ENCODE measurements around the gene C22orf23. TPM values are rescaled to one million over a fixed set of nuclear protein-coding genes. Genes with fewer than 3 reads are reported as not detected.

The C22orf23 gene
- total and polyA plus RNA-seq, 9 of the 15 experiments (the other 6 are each of a cell fraction or from before 2014, with no cell fraction given): 0.25 to 1.0 (median 0.53) TPM

DNA sequence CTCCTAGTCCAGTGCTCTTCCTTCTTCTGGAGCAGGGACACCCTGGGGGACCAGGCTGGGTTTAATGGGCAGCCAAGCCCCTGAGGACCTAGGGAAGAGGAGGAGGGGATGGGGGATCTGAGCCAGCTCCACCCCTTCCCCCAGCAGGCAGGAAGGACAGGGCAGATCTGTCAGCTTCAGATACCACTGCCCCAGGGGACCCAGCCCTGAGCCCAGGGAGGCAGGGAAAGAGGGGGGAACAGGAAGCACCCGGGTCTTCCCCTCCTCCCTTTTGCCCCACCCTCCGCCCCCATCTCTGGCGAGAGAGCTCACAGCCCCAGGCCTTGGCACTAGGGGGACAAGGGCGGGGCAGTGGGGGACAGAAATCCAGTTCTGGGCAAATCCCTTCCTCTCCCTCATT lies 42.7 kb upstream of the C22orf23 start (continued):
- TF ChIP-seq ZNF511 (CRISPR knock-in tag; IDR thresholded peaks at IDR 0.05) (no peak), PRMT5 (CRISPR knock-in tag; IDR thresholded peaks at IDR 0.05) (no peak), ZBTB17 (CRISPR knock-in tag; IDR thresholded peaks at IDR 0.05) (no peak), RBM14 (IDR thresholded peaks at IDR 0.05; ENCODE audit: borderline replicate concordance, insufficient read depth, low read depth, low read length) (no peak), ZNF217 (CRISPR knock-in tag; IDR thresholded peaks at IDR 0.05) (no peak), TAF7 (tag; IDR thresholded peaks at IDR 0.05) (no peak), POLR3G (IDR thresholded peaks at IDR 0.05; ENCODE audit: extremely low read depth, insufficient read length, insufficient replicate concordance) (no peak), HDAC1 (IDR thresholded peaks at IDR 0.05) (no peak)
- TF ChIP-seq, protein P1, sequence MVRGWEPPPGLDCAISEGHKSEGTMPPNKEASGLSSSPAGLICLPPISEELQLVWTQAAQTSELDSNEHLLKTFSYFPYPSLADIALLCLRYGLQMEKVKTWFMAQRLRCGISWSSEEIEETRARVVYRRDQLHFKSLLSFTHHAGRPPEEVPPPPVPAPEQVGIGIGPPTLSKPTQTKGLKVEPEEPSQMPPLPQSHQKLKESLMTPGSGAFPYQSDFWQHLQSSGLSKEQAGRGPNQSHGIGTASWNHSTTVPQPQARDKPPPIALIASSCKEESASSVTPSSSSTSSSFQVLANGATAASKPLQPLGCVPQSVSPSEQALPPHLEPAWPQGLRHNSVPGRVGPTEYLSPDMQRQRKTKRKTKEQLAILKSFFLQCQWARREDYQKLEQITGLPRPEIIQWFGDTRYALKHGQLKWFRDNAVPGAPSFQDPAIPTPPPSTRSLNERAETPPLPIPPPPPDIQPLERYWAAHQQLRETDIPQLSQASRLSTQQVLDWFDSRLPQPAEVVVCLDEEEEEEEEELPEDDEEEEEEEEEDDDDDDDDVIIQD (CRISPR knock-in tag; IDR thresholded peaks at IDR 0.05): no peak

DNA sequence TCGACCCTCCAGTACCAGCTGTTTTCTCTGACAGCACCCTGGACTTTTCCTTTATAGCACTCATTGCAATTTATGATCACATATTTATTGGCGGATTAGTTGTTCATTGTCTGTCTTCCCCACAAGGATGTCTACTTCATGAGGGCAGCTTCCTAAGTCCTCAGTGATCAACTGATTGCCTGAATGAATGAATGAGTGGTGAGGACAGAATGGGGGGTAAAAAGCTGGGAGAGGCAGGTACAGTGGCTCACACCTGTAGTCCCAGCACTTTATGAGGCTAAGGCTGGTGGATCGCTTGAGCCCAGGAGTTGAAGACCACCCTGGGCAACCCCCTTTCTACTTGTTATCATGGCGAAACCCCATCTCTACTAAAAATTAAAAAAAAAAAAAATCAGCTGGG lies 42.1 kb upstream of the C22orf23 start:
- Histone ChIP-seq H3K4me2 (ENCODE audit: insufficient read depth, low read length) (no peak overlapping the region), H4K20me1 (replicated peaks; ENCODE audit: control insufficient read depth, insufficient read depth, low read length) (no peaks in the 10 kb centered on the region), H3K9me3 (replicated peaks; ENCODE audit: control insufficient read depth, insufficient read depth, low read depth, low read length) (no peaks in the 10 kb centered on the region), H3K9me1 (ENCODE audit: control insufficient read depth, insufficient read depth, low read length) (no peaks in the 10 kb centered on the region), H3K79me2 (ENCODE audit: control insufficient read depth, insufficient read depth, low read length) (no peaks in the 10 kb centered on the region), H3K4me3 (no peak overlapping the region), H3K4me1 (replicated peaks in 1 of 2; ENCODE audit: control insufficient read depth in 2 of 2, insufficient read depth in 2 of 2, low read length in 2 of 2) (peaks cover 0 to 16% of the 10 kb centered on the region in 2 experiments; a peak in 3 of 5 replicates), H3K27me3 (ENCODE audit: control insufficient read depth in 2 of 2, insufficient read depth in 2 of 2, low read length in 2 of 2) (no peaks in the 10 kb centered on the region; a peak in 1 of 5 replicates), H3K27ac (ENCODE audit: extremely low read depth, low read depth, low read length) (no peak overlapping the region), H3K9ac (ENCODE audit: insufficient read depth in 1 of 2, low read depth in 2 of 2, low read length in 2 of 2) (no peak overlapping the region), H2AFZ (ENCODE audit: low read depth, low read length) (no peak overlapping the region), H3K36me3 (ENCODE audit: control insufficient read depth, insufficient read depth, low read length) (no peaks in the 10 kb centered on the region)
- CTCF ChIA-PET (ENCODE audit: low intra/inter-chr PET ratio): no interaction called here
- in situ Hi-C loops (cut with MboI) (no loop called here), intact Hi-C loops (cut with micrococcal nuclease) (no loop called here)
- BruUV-seq (replicated peaks): no TSS peak
- ATAC-seq (no peak), FAIRE-seq (no peak), DNase-seq (ENCODE audit: extremely low read depth in 1 of 4, low spot score in 3 of 4) (no peak)
- POLR2A ChIA-PET: interaction anchor here (0.6 to 1.1 kb wide), 4 partner anchors 85 to 357 kb away, joined by 3 to 4 read pairs (median 3); no protein-coding TSS in a partner anchor
- 29% methylated on average over 4 of the region's 4 CpGs for WGBS (ENCODE audit: insufficient coverage, low coverage, missing lambda C conversion rate)
- no peak for TF ChIP-seq YBX1 (IDR thresholded peaks at IDR 0.05)
- no peak for TF ChIP-seq ZFX (CRISPR knock-in tag; IDR thresholded peaks at IDR 0.05)
- TF ChIP-seq ESRRB (CRISPR knock-in tag; IDR thresholded peaks at IDR 0.05; ENCODE audit: borderline replicate concordance): no peak
- TF ChIP-seq ZNF232 (CRISPR knock-in tag; IDR thresholded peaks at IDR 0.05): no peak
- no peak for TF ChIP-seq ZMIZ1 (IDR thresholded peaks at IDR 0.05; ENCODE audit: low read depth in 2 of 2, low read length in 2 of 2)
- TF ChIP-seq, protein P2, sequence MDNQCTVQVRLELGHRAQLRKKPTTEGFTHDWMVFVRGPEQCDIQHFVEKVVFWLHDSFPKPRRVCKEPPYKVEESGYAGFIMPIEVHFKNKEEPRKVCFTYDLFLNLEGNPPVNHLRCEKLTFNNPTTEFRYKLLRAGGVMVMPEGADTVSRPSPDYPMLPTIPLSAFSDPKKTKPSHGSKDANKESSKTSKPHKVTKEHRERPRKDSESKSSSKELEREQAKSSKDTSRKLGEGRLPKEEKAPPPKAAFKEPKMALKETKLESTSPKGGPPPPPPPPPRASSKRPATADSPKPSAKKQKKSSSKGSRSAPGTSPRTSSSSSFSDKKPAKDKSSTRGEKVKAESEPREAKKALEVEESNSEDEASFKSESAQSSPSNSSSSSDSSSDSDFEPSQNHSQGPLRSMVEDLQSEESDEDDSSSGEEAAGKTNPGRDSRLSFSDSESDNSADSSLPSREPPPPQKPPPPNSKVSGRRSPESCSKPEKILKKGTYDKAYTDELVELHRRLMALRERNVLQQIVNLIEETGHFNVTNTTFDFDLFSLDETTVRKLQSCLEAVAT (IDR thresholded peaks at IDR 0.05): no peak

All from K562 (cell line).